ENCODE results near the gene CXCL17.

DNA sequence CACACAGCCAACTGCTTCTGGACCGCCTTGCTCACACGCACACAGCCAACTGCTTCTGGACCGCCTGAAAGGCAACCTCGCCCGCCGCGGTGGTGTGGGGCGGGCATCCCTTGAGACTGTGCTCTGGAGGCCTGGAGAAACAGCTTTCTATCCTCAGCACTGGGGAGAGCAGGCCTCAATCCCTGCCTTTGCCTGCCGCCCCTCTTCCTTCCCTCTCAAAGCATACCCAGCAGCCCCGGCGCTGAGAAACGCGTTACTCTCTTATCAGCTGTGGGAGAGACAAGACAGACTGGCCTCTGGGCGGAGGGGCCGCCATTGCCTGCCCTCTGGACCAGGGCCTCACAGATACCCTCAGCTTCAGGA is 18.4 kb downstream of the CXCL17 start:
- TF ChIP-seq, protein P1, sequence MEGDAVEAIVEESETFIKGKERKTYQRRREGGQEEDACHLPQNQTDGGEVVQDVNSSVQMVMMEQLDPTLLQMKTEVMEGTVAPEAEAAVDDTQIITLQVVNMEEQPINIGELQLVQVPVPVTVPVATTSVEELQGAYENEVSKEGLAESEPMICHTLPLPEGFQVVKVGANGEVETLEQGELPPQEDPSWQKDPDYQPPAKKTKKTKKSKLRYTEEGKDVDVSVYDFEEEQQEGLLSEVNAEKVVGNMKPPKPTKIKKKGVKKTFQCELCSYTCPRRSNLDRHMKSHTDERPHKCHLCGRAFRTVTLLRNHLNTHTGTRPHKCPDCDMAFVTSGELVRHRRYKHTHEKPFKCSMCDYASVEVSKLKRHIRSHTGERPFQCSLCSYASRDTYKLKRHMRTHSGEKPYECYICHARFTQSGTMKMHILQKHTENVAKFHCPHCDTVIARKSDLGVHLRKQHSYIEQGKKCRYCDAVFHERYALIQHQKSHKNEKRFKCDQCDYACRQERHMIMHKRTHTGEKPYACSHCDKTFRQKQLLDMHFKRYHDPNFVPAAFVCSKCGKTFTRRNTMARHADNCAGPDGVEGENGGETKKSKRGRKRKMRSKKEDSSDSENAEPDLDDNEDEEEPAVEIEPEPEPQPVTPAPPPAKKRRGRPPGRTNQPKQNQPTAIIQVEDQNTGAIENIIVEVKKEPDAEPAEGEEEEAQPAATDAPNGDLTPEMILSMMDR (IDR thresholded peaks at IDR 0.05): no peak
- TF ChIP-seq POLR2A (IDR thresholded peaks at IDR 0.05) (no peak), POLR2AphosphoS5 (IDR thresholded peaks at IDR 0.05) (no peak)

Measured in sigmoid colon (tissue), 4 donors.